Glutamatergic neuron (in vitro differentiated cells): ENCODE data around the gene ZBTB22. TPM values are rescaled to one million over a fixed set of nuclear protein-coding genes. Genes with fewer than 3 reads are reported as not detected.
A peak's percentile ranks its signal among the peaks of the same experiment; 100 is the strongest.

Experiments used
- DNase-seq: peaks from one replicate; pipeline ENCODE4 v3.0.0; 2022
- H3K27ac Mint-ChIP-seq: one replicate; pipeline ENCODE4 v1.8.0; 2020; ENCODE audit warnings: mild to moderate bottlenecking, mixed read lengths, inconsistent platforms; ENCODE audit not compliant: unreplicated experiment
- H3K27me3 Mint-ChIP-seq: one replicate; pipeline ENCODE4 v1.8.0; 2020; ENCODE audit warnings: mild to moderate bottlenecking, moderate library complexity, mixed read lengths, inconsistent platforms; ENCODE audit not compliant: unreplicated experiment
- H3K36me3 Mint-ChIP-seq: one replicate; pipeline ENCODE4 v1.8.0; 2020; ENCODE audit warnings: mild to moderate bottlenecking, mixed read lengths, inconsistent platforms; ENCODE audit not compliant: unreplicated experiment
- H3K4me1 Mint-ChIP-seq: one replicate; pipeline ENCODE4 v1.8.0; 2020; ENCODE audit warnings: mild to moderate bottlenecking, low read depth, mixed read lengths, inconsistent platforms; ENCODE audit not compliant: unreplicated experiment
- H3K4me3 Mint-ChIP-seq: one replicate; pipeline ENCODE4 v1.8.0; 2020; ENCODE audit warnings: mild to moderate bottlenecking, mixed read lengths, inconsistent platforms; ENCODE audit not compliant: unreplicated experiment
- H3K9me3 Mint-ChIP-seq: one replicate; pipeline ENCODE4 v1.8.0; 2020; ENCODE audit warnings: mild to moderate bottlenecking, moderate library complexity, mixed read lengths, inconsistent platforms; ENCODE audit not compliant: unreplicated experiment
- CTCF ChIP-seq: fragments of 200-600 bp; sonication (generic); IDR thresholded peaks from one replicate; pipeline ENCODE4 v1.5.0; 2021; ENCODE audit not compliant: partially characterized antibody, unreplicated experiment
- total RNA-seq: library from RNA; stranded (reverse); fragmentation: NEBNext Ultra II Directional; extraction: Animal tissue kit (Norgen Biotek cat#: 25700); gene quantifications from one replicate; pipeline ENCODE4 v1.2.1, GENCODE V29; 2021; ENCODE audit not compliant: unreplicated experiment

ZBTB22 gene
- total RNA-seq, 1 donor from 2014 or later, result 21.7 TPM

GRCh38 chr6:33323623-33323948 lies 6.0 kb upstream of the ZBTB22 start:
- Mint-ChIP-seq H3K27me3 (peaks cover 19% of the 10 kb centered on the region), H3K36me3 (no peaks in the 10 kb centered on the region), H3K27ac (peak overlapping the region; percentile 97), H3K4me1 (peaks cover 19% of the 10 kb centered on the region), H3K4me3 (peak overlapping the region; percentile 93), H3K9me3 (peaks cover 12% of the 10 kb centered on the region)
- no peak for TF ChIP-seq CTCF
- DNase-seq, result peak; percentile 70

- no peak for TF ChIP-seq CTCF
- peak overlapping the region; percentile 52 for H3K27ac Mint-ChIP-seq
- H3K27me3 Mint-ChIP-seq, result peaks cover 19% of the 10 kb centered on the region
- H3K9me3 Mint-ChIP-seq, result peaks cover 20% of the 10 kb centered on the region
- DNase-seq, result no peak
- peaks cover 22% of the 10 kb centered on the region for H3K4me1 Mint-ChIP-seq
- H3K4me3 Mint-ChIP-seq, result peak overlapping the region; percentile 93
- no peaks in the 10 kb centered on the region for H3K36me3 Mint-ChIP-seq
Measured at GRCh38 chr6:33321227-33321626, 3.7 kb upstream of the ZBTB22 start.

- peaks cover 22% of the 10 kb centered on the region for H3K4me1 Mint-ChIP-seq
- peak overlapping the region; percentile 93 for H3K4me3 Mint-ChIP-seq
- no peak for DNase-seq
- no peaks in the 10 kb centered on the region for H3K36me3 Mint-ChIP-seq
- peaks cover 19% of the 10 kb centered on the region for H3K27me3 Mint-ChIP-seq
- peaks cover 20% of the 10 kb centered on the region for H3K9me3 Mint-ChIP-seq
- TF ChIP-seq CTCF, result no peak
- peak overlapping the region; percentile 75 for H3K27ac Mint-ChIP-seq
Measured at GRCh38 chr6:33320315-33321181, 3.0 kb upstream of the ZBTB22 start.

- H3K27me3 Mint-ChIP-seq, result peaks cover 19% of the 10 kb centered on the region
- peak overlapping the region; percentile 25 for H3K4me3 Mint-ChIP-seq
- H3K9me3 Mint-ChIP-seq, result peaks cover 20% of the 10 kb centered on the region
- peaks cover 22% of the 10 kb centered on the region for H3K4me1 Mint-ChIP-seq
- H3K36me3 Mint-ChIP-seq, result no peaks in the 10 kb centered on the region
- peak overlapping the region; percentile 72 for H3K27ac Mint-ChIP-seq
- no peak for DNase-seq
- TF ChIP-seq CTCF, result no peak
Measured at GRCh38 chr6:33319939-33320314, 2.4 kb upstream of the ZBTB22 start.

GRCh38 chr6:33318426-33319073 lies 1.0 kb upstream of the ZBTB22 start:
- H3K4me3 Mint-ChIP-seq, result peak overlapping the region; percentile 92
- peaks cover 17% of the 10 kb centered on the region for H3K9me3 Mint-ChIP-seq
- no peak for TF ChIP-seq CTCF
- DNase-seq, result no peak
- peaks cover 21% of the 10 kb centered on the region for H3K27me3 Mint-ChIP-seq
- H3K36me3 Mint-ChIP-seq, result no peaks in the 10 kb centered on the region
- peaks cover 23% of the 10 kb centered on the region for H3K4me1 Mint-ChIP-seq
- H3K27ac Mint-ChIP-seq, result peak overlapping the region; percentile 87
